UCSD-AML1 (cell line): ENCODE data around the gene CANX.
"Not testable (repeated sequence)": the region's sequence is repeated elsewhere in the genome, so short reads cannot be mapped to it uniquely, and the experiment has no call there.

Experiments used
- DNase-seq: peaks from one replicate; lab custom pipeline; 2025; ENCODE audit not compliant: unreplicated experiment; lab: John Stamatoyannopoulos, UW

CANX gene

DNA sequence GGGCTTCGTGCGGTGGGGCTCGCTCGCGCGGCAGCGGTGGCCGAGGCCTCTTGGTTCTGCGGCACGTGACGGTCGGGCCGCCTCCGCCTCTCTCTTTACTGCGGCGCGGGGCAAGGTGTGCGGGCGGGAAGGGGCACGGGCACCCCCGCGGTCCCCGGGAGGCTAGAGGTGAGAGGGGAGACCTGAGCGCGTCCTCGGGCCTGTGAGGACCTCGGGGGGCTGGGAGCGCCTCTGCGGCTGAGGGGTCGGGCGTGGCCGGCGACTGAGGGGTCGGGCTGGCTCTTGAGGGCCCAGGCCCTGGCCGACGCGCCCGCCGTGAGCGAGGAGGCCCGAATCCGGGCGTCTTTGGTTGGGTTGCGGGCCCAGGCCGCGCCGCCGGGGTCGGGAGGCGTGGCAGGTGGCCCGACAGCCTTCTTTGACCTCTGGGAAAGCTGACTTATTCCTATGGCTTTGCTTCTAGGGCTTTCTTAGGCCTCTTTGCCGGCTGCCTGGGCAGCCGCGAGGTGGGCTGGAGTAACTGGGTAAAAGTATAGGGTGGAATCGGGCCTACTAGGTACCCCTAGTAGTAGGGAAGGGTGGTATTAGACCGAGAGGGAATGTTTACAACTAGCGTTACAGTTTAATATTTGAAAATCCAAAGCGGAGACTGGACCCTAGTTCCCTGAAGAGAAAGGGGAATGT is at the start of gene CANX:
Gene CANX (plus strand): TSS at position 33 of the 681 bp plus-strand sequence. CDS start 6,715 bp downstream, outside the sequence.
- DNase-seq = no peak

- not testable (repeated sequence) for DNase-seq
These were observed 49.5 kb upstream of the CANX start for GRCh38 chr5:179649166-179649703.

GRCh38 chr5:179650245-179650644 is 48.5 kb upstream of the CANX start:
- not testable (repeated sequence) for DNase-seq

DNA sequence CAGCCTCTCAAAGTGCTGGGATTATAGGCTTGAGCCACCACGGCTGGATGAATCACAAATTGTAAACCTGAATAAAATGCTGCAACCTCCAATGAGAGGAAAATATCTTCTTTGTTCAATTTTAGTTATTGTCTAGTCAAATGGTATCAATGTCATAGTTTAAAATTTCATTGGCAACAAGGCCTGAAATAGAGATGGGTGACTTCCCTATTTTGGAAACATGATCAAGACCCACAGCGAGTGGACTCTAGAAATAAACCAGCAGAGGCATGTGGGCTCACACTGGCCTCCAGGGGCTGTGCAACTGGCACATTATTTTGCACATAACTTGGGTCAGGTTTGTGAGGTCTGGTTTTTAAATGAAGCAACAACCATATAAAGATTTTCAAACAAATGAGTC is 45.6 kb upstream of the CANX start:
- DNase-seq = not testable (repeated sequence)

DNA sequence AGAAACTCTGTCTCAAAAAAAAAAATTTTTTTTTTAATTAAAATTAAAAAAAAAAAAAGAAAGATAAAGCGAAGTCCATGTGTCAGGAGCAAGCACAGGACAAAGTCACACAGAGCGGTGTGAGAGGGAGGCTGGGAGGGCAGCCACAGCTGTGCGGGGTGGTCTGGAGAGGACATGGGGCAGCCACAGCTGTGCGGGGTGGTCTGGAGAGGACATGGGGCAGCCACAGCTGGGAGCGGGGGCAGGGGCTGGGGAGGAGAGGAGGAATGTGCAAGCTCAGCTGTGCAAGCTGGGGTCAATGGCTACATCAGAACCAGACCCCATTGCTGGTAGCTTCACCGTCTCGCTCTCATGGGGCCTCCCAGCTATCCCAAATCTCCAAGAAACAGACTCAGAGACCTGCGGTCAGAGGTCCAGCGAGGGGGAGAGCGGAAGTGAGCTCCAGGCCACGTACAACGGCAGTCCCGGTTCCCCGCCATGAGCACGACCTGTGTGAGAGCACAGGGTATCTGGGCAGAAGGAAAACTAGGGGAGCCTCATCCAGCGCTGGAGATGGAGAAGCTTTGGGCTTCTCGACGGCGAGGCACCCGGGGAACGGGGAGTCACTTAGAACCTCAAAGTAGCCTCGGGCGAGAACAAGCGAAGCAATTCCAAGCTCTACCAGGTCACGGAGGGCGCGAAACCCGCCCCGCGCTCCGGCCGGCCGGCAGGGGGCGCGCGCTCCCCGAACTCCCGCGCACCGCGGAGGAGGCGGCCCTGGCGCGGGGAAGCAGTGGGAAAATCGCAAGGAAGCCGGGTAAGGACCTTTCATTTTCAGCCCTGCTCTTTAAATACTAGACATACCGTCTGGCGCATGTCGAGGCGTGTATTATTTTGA is 41.2 kb upstream of the CANX start:
- DNase-seq = not testable (repeated sequence)

- peak; percentile 21 for DNase-seq
These were observed 40.4 kb upstream of the CANX start for GRCh38 chr5:179658179-179658856.

- not testable (repeated sequence) for DNase-seq
These were observed 37.1 kb upstream of the CANX start for GRCh38 chr5:179661647-179662046.

- peak; percentile 54 for DNase-seq
These were observed 30.4 kb upstream of the CANX start for GRCh38 chr5:179668391-179668790.

GRCh38 chr5:179678223-179679013 is 20.3 kb upstream of the CANX start:
- DNase-seq = peak; percentile 96

- DNase-seq = peak; percentile 81
These were observed 19.6 kb upstream of the CANX start for GRCh38 chr5:179679014-179679674.

DNA sequence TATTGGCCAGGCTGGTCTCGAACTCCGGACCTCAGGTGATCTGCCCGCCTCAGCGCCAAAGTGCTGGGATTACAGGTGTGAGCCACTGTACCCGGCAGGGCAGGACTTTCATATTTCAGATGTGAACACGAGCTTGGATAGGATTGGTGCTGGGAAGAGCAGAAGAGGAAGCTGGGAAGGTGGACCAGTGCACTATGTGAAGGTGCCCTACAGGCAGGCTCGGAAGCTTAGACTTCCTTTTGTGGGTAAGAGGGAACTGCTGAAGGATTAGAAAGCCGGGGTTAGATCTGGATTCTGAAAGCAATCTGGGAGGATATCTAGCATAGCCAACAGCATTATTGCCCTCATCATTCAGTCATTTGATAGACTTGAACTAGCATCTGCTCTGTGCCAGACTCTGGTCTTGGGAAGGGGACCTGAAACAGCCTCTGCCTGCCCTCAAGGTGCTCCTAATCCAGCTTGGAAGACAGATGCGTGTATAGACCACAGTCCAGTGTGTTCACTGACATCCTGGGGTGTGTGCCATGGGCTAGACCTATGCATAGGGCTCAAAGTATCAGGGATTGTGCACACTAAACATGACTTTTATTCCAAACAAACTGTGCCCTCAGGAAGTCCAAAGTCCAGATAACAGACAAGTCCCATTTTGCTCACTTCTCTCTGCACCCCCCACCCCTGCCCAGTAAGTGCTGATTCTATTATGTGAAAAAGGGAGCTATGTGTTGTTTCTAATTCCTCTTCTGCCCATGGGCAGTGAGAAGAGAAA is 18.6 kb upstream of the CANX start:
- DNase-seq = peak; percentile 33

DNA sequence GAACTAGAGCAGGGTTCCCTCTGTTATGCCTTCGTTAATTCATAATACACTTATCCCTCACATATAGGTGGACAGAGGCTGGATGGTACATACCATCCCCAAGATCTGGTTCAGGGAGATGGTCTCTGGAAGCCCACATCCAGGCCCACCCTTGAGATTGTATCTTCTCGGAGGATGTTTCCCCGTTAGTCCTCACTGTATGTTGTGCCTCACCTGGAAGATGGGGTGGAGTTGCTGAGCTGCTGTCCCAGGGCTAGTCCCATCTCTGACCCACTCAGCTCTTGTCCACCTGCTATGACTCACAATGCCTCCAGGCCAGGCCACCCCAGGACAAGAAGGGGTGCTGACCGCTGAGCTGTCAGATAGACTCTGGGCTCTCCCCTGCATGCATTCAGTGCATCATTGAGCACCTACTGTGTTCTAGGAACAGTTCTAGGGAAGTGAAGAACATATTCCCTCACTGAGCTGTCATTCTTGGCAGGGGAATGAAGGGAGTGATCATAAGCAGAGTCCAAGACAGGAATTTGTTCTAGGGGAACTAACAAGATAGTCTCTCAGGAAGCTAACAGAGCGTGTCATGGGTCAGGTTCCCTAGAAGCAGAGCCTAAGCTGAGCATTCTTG is 17.9 kb upstream of the CANX start, which contains the start of gene CBY3:
Gene CBY3 (minus strand): TSS at position 255 of the 622 bp plus-strand sequence. CDS start 116 bp downstream, at position 139.
- no peak for DNase-seq

DNA sequence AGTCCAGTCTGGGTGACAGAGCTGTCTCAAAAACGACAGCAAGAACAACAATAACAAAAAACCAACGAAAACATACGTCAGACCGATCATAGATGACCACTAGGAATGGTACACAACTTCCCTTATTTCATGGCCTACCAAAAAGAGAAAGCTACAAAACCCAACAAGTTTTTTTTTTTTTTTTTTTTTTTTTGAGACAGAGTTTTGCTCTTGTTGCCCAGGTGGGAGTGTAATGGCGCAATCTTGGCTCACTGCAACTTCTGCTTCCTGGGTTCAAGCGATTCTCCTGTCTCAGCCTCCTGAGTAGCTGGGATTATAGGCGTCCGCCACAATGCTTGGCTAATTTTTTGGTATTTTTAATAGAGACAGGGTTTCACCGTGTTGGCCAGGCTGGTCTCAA is 9.6 kb upstream of the CANX start:
- DNase-seq = not testable (repeated sequence)

- no peak for DNase-seq
These were observed 4.2 kb upstream of the CANX start for GRCh38 chr5:179694561-179694960.

DNA sequence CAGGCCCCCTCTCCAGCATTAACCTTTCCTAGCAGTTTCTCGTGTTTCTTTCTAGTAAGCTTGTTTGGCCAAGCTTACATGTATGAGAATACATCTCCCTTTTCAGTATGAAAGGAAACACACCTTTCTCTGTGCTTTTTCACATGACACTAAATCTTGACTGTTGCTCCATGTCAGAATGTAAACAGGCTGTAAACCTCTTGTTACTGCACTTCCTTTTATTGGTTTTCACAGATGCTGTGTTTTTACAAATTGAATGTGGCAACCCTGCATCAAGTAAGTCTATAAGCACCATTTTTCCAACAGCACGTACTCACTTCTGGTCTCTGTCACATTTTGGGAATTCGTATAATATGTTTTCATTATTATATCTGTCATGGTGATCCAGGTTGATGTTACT is 2.2 kb upstream of the CANX start:
- DNase-seq = no peak

DNA sequence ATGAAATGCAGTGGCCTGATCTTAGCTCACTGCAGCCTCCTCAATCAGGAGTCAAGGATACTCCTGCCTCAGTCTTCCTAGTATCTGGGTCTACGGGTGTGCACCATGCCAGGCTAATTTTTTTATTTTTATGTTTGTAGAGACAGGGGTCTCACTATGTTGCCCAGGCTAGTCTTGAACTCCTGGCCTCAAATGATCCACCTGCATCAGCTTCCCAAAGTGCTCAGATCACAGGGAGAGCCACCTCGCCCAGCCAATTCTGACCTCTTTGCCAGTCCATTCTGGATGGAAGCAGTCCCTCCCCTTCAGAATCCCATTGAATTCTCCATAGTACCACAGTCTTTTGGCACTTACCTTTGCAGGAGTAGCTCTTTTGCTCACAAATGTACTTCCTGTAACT is 1.7 kb upstream of the CANX start:
- no peak for DNase-seq

- not testable (repeated sequence) for DNase-seq
These were observed 1.2 kb upstream of the CANX start for GRCh38 chr5:179697543-179697942.
